Testis (tissue), 3 donors: ENCODE results near the gene KCNQ1. TPM values are rescaled to one million over a fixed set of nuclear protein-coding genes. Genes with fewer than 3 reads are reported as not detected.
A peak's percentile ranks its signal among the peaks of the same experiment; 100 is the strongest.

Experiments
- DNase-seq: peaks from one replicate; pipeline ENCODE4 v3.0.0-alpha.2; 2019
- H3K27ac ChIP-seq, 2 donors: fragments of 200-600 bp; sonication (generic); one replicate each; pipeline ENCODE4 v1.5.1; 2019
- H3K27me3 ChIP-seq: fragments of 200-600 bp; sonication (generic); one replicate; pipeline ENCODE4 v1.5.1; 2019
- H3K36me3 ChIP-seq: fragments of 200-600 bp; sonication (generic); one replicate; pipeline ENCODE4 v1.5.1; 2017; ENCODE audit warnings: low read depth; ENCODE audit errors: missing control alignments
- H3K4me1 ChIP-seq: fragments of 200-600 bp; sonication (generic); one replicate; pipeline ENCODE4 v1.5.1; 2019
- H3K4me3 ChIP-seq, 2 donors: fragments of 200-600 bp; sonication (generic); one replicate each; pipeline ENCODE4 v1.5.1; 2017 to 2019
- H3K9me3 ChIP-seq: fragments of 200-600 bp; sonication (generic); one replicate; pipeline ENCODE4 v1.5.1; 2017
- CTCF ChIP-seq, 3 experiments: fragments of 450-650 bp in 2 of 3; fragments of 200-600 bp in 1 of 3; sonication (generic) in 1 of 3; IDR thresholded peaks; one replicate each; pipeline ENCODE4 v1.5.1; 2016 to 2019; ENCODE audit warnings: antibody characterized with exemption in 3 of 3, mild to moderate bottlenecking in 2 of 3, moderate library complexity in 1 of 3
- POLR2A ChIP-seq: fragments of 450-650 bp; IDR thresholded peaks from one replicate; pipeline ENCODE4 v1.6.1; 2017; ENCODE audit warnings: antibody characterized with exemption, mild to moderate bottlenecking, moderate library complexity
- WGBS, 2 donors: methylation state at CpG; one replicate each; pipeline ENCODE4 v1.1.5; 2018; 5-methylcytosine and 5-hydroxymethylcytosine counted together
- intact Hi-C: fragments of 100-400 bp; cut with DNase I; formaldehyde crosslinking; loops from one replicate; pipeline ENCODE4 v1.15.1; 2023; ENCODE audit warnings: low total_unique reads
- polyA plus RNA-seq: library from polyadenylated mRNA; stranded (reverse); fragments of 350-450 nt; fragmentation: Illumina TruSeq; extraction: RNeasy Lipid Tissue Mini Kit (QIAGEN cat#74804); gene quantifications from one replicate; pipeline ENCODE4 v1.2.3, GENCODE V29; 2014; ENCODE audit warnings: low read depth, low replicate concordance; ENCODE audit not compliant: insufficient read depth
- total RNA-seq, 2 donors: library from RNA; depleted of rRNA; stranded (reverse); fragments of >200 nt; gene quantifications; one replicate each; pipeline ENCODE4 v1.2.3, GENCODE V29; 2016

KCNQ1 gene
- total and polyA plus RNA-seq, 3 donors from 2014 or later: 6.0 to 24.2 (median 12.8) TPM

GRCh38 chr11:2521733-2522630 is 77.2 kb downstream of the KCNQ1 start:
- Histone ChIP-seq H3K4me3 (no peak overlapping the region), H3K9me3 (no peaks in the 10 kb centered on the region), H3K27me3 (no peaks in the 10 kb centered on the region), H3K36me3 (no peaks in the 10 kb centered on the region), H3K4me1 (no peaks in the 10 kb centered on the region), H3K27ac (no peak overlapping the region)
- no peak for TF ChIP-seq CTCF (IDR thresholded peaks at IDR 0.05)
- no peak for TF ChIP-seq POLR2A
- peak; percentile 10 for DNase-seq
- 81 to 88% methylated on average over 13 to 32 of the region's 35 CpGs for WGBS, 2 donors
- intact Hi-C loops: no loop called here

- H3K4me3 ChIP-seq: no peak overlapping the region
- TF ChIP-seq CTCF (IDR thresholded peaks at IDR 0.05) (no peak), POLR2A (no peak)
- H3K4me1 ChIP-seq: no peaks in the 10 kb centered on the region
- no peaks in the 10 kb centered on the region for H3K36me3 ChIP-seq
- no peaks in the 10 kb centered on the region for H3K9me3 ChIP-seq
- 82 to 95% methylated on average over 12 to 17 of the region's 17 CpGs for WGBS, 2 donors
- no peak overlapping the region for H3K27ac ChIP-seq
- intact Hi-C loops: no loop called here
- DNase-seq: peak; percentile 9
- no peaks in the 10 kb centered on the region for H3K27me3 ChIP-seq
Measured at GRCh38 chr11:2522631-2523255, 77.9 kb downstream of the KCNQ1 start.

GRCh38 chr11:2523821-2524391 is 79.1 kb downstream of the KCNQ1 start:
- DNase-seq: peak; percentile 10
- WGBS, 2 donors: 87 to 91% methylated on average over 18 of the region's 18 CpGs
- Histone ChIP-seq H3K4me1 (no peaks in the 10 kb centered on the region), H3K9me3 (no peaks in the 10 kb centered on the region), H3K27me3 (no peaks in the 10 kb centered on the region), H3K27ac (no peak overlapping the region), H3K36me3 (no peaks in the 10 kb centered on the region), H3K4me3 (no peak overlapping the region)
- intact Hi-C loops: no loop called here
- no peak for TF ChIP-seq CTCF (IDR thresholded peaks at IDR 0.05)
- no peak for TF ChIP-seq POLR2A

GRCh38 chr11:2524446-2525165 is 79.8 kb downstream of the KCNQ1 start:
- no peaks in the 10 kb centered on the region for H3K9me3 ChIP-seq
- no peaks in the 10 kb centered on the region for H3K36me3 ChIP-seq
- no peak overlapping the region for H3K4me3 ChIP-seq
- no peak overlapping the region for H3K27ac ChIP-seq
- TF ChIP-seq CTCF (IDR thresholded peaks at IDR 0.05) (no peak), POLR2A (no peak)
- H3K27me3 ChIP-seq: no peaks in the 10 kb centered on the region
- DNase-seq: peak; percentile 9
- intact Hi-C loops: no loop called here
- H3K4me1 ChIP-seq: no peaks in the 10 kb centered on the region
- 86 to 89% methylated on average over 9 to 15 of the region's 15 CpGs for WGBS, 2 donors
